ENCODE data around the gene ROBO1.

Gene ROBO1

DNA sequence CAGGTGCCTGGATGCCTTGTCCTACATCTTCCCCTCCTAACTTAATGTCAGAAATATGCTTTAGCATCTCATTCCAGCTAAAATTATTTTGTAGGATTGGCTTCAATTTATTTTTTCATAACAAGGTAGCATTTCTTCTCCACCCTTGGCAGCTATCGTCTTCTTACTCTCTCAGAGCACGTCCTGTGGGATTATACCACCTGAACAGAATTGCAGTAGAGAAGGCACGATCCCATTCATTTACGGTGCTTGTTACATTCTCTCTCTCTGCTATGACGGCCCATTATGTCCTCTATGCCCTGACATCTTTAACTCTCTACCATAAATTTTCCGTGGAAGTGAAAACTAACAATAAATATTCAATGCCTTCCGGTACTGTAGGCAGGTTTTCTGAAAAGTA is 103.3 kb downstream of the ROBO1 start:
- DNase-seq = no peak

DNA sequence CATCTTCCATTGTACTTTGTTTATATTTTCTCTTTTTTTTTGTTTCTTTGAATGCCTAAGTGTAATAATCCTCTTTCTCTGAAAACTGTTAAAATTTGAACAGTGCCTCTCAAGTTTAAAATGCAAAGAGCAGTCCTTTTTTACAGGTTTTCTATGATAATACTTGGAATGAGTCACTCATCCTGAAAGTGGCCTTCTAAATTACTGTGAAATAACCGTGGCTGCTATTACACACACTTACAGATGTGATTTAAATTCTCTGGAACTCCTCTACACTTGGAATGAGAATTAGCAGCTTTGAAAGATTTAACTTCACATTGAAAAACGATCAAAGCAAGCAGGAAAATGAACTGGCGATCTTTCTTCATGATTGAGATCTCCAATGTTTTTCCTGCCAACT is 105.9 kb downstream of the ROBO1 start:
- DNase-seq = no peak

DNA sequence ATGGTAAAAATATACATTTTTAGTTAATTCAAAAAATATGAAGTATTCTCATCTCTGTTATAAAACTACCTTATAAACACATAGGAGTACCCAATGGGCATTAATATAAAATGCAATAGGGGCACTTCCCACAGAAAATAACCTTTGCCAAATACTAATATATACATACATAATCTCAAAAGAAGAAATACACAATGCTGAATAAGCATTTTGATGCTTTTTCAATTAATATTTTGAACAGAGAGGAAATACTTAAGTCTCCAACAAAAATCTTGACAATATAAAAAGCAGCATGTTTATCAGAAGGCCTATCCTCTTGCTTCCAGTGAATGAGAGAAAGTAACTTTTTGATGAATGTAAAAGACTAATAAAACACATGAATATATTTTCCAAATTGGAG is 110.7 kb downstream of the ROBO1 start:
- DNase-seq = no peak

DNA sequence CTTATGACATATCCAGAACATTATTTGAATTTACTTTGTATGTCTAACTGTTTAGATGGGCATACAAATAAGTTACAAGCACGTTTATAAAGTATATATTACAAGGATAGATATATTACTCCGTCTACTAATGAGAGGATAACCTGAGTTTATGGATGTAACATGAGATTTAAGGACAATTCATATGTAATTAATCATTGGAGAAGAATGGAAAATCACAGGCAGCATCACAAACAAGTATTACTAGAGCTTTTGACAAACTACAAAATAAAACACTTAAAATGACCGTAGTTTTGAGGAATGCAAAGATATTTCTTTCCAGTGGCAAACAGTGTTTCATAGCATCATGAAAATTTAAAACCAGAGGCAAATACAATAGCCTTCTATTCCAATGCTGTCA is 113.8 kb downstream of the ROBO1 start:
- no peak for DNase-seq

DNA sequence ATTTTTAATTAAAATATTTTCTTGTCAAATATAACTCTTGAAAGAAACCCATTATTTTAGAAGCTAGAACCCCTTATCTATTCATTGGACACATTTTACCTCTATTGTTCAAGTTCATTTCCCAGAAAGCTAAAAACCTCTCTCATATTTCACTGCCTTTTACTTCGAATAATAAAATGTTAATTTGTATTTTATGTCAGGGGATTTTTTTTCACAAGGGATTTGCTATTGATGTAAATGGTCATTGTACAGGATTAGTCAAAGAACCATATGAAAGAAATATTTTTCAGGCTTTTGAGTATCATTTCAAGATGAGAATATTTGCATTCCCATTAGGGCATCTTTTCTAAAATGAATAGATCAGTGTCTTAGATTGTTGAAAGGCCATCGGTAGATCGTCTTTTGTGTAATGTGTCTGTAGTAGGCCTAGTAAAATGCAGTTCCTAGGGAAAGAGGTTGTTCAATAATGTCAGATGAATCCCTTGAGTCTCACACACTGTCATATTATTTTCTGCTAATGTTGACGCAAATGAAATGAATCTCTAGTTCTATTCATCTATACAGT is 114.5 kb downstream of the ROBO1 start:
- DNase-seq = no peak

DNA sequence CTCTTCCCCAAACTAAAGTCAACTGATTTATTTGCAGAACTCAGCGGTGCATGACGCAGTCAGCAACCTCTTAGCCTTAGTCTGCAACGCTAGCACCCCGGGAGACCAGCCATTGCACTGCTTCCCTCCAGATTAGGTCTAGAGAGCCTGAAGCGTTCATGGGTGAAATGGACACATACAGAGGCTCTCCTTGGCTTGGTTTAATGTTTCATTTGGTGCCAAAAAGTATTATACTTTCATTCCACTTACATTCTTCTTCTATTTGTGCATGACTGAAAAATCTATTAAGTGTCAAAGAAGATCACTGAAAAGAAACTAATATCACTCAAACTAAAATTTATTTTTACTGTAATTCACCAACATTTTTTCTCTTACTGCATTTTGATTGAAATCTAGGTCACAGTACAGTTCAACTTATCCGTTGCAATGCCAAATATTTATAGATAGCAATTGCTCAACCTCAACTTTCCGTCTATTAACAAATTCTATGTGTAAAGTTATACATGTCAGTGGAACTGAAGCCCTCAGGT is 116.2 kb downstream of the ROBO1 start:
- DNase-seq = peak; percentile 24 to 77

DNA sequence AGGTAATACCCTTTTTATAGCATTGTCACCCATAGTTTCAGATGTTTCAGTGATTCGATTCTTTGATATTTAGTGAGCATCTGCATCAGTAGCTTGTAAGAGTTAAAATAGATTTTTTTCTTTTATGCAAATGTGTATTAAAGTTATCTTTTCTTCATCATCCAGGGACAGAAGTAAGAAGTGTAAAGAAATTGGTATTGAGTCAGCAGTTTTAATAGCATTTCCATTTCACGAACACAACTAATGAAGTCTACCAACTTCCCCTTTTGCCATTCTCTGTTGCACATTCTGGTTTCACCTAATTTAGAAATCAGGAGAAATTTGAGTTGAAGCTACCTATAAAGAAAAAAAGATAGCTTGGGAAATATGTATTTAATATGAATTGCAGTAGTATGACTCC is 127.9 kb downstream of the ROBO1 start:
- DNase-seq = no peak

DNA sequence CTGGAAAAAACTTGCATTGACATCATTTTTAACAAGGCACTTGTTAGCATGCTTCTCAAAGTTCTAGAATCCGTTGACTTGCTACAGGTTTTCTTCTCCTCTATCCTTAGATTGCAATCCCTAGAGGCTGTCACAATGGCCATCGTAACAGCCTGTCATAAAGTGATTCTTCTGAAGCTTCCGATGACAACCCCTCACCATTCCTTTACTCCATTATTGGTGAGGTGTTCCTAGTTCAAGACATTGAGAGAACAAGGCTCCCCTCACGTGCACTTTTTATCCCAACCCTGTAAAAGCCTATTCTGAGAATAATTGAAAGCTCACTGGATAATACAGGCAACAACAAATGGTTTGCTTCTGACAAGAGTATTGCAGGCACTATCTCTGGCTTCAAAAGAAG is 131.4 kb downstream of the ROBO1 start:
- no peak for DNase-seq

DNA sequence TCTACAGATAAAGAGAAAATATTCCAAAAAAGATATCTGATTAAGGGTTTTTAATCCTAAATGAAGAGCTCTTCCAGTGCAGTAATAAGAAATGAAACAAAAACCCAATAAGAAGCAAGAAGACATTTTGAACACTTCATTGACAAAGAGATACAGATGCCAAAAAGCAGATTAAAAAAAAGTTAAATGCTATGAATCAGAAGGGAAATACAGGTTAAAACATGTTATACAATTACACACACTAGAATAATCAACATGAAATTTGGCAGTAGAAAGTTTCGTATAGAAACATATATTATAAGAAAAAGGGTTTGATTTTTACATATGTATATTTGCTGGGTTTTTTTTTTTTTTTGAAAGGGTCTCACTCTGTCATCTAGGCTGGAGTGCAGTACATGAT is 135.0 kb downstream of the ROBO1 start:
- no peak for DNase-seq

DNA sequence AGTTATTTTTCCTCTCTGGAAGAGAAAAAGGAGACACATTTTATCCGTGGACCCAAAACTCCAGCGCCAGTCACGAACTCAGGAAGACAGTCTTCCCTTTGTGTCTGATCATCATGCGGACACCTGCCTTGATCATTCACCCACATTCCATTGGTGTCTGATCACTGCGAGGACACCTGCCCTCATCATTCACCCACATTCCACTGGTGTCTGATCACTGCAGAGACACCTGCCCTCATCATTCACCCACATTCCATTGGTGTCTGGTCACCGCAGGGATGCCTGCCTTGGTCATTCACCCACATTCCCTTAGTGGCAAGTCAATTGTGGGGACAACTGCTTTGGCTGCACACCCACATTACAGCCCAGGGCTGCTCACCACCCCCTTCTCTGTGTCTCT is 148.9 kb downstream of the ROBO1 start:
- DNase-seq = no peak

DNA sequence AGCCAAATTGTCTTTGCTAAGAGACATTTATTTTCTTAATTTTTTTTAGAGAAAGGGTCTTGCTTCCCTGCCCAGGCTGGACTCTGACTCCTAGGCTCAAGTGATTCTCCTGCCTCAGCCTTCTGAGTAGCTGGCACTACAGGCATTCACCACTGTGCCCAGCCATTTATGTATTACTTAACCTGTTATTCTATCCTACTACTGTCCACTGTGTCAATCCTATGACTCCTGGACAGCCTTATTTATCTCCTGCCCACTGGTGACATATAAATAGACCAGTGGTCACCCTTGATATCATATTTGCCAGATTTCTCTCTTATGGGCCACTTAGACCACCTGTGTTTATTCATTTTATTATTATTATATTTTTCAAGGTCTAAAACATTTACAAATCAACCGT is 161.4 kb downstream of the ROBO1 start:
- no peak for DNase-seq

DNA sequence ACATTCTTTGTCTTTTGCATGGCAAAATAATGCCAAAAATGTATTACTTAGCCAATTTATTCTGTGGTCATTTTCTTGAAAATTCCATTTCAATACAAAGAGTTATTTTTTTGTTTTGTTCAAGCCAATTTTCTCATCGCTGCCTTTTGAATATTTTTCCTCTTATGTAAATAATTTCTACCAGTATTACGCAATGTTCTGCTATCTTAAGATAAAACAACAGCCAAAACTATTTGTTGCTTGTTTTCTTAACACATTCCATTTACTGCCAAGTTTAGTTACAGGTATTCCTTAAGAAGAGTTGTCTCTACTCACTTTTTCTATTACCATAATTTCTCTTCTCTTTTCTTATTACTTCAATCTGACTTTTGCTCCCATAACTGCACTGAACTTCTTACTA is 163.1 kb downstream of the ROBO1 start:
- DNase-seq = no peak

DNA sequence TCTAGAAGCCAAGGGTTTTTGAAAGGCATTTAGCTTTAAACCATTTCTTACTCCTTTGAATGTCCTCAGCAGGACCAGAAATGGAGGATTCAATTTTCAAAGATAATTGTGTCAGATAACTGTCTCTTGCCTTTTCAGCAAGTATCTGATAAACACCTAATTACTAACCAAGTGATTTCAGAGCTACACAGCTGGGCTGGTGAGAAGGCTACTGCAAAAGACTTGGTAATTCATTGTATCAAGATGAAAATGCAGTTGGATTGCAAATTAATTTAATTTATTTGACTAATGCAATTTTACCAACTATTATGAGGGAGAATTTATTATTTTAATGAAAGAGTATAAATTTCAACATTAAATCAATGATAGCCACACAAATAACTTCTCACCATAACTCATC is 165.4 kb downstream of the ROBO1 start:
- DNase-seq = no peak

DNA sequence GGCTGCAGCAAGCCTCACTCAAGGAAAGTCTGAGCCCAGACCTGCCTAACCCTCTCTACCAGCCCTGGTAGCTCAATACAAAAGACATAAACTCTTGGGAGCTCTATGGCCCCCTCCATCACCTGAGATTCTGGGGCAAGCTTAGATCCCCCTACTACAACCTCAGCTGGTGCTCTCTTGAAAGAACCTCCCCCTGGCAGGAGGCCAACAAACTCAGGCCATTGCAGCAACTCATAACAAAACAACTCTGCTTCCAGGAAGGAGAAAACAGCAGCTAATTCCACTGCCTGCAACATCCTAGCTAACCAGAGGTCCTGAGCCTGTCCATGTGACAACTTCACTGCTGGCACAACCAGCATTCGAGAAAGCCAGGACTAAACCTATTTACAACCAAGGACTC is 169.2 kb downstream of the ROBO1 start:
- peak in 1 of 2 experiments; percentile 26 for DNase-seq

DNA sequence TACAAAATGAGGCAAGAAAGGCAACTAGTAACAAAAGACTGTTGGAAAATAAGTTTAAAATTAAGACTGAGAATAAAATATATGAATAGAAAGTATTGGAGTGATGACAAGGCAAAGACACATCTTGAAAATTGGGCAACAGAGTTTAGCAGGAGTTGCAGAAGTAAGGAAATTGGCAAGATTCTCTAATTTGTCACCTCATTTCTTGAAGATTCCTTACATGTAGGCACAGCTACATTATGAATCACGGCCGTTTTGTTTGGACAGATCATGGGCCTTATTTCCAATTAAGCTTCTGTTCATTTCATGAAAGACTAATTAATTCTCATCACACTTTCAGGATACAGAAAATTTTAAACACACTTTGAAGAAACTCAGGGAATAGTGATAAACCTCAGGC is 170.1 kb downstream of the ROBO1 start:
- DNase-seq = no peak

DNA sequence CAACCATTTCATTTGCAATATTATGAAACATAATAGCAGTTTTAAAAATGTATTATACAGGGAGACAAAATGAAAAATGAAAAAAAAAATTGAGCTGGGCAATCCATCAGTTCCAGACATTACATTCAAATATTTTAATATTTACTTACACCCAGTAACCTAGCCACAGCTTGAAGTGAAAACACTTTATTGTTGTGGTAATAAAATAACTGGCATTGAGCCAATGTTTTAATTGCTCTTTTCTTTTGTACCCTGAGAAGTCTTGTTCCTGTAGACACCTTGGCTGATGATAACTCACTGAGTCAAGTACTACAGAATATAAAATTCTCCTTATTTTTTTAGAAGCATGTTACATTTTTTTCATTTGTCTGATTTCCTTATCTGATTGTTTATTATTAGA is 180.6 kb downstream of the ROBO1 start:
- peak; percentile 1 to 14 for DNase-seq

DNA sequence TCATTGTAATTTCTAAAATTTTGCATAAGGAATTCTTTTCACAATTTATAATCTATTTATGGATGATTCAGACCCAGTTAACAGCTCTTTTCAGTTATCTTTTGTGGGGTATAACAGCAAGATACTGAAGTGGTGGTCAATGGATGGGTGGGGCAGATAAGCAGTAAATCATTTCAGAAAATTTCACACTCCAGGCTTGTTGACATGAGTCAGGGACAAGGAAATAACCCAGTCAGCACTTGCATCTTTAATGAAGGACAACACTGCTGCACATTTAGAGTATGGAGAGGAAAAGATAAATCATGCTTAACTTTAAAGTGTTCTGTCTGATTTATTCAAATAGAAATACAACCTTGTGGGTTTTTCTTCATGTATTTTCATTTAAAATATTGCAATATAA is 181.6 kb downstream of the ROBO1 start:
- DNase-seq = no peak

DNA sequence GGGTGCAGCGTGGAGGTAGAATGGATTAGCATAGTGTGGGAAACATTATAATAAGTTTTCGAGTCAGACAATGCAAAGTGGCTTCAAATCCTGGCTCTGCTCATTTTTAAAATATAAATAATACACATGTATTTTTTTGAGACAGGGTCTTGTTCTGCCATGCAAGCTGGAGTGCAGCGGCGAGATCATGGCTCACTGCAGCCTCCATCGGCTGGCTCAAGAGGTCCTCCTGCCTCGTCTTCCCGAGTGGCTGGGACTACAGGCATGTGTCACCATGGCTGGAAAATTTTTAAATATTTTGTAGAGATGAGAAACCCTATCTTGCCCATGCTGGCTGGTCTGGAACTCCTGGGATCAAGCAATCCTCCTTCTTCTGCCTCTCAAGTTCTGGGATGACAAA is 194.9 kb downstream of the ROBO1 start:
- no peak for DNase-seq

DNA sequence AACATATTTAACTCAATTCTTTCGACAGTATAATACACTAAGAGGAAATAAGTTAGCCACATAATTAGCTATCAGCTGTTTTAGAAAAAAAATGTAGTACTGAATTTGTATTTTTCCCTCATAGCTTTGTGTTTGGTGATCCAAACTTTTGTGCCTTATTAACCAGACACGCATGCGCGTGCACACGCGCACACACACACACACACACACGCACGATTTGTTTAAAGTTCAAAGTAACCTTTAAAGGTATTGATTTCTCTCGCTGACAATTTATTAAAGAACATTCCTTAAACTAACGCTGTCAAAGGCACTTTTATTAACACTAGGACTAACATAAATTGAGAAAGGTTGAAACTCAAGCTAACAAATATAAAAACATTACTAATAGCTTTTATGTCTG is 198.9 kb downstream of the ROBO1 start:
- DNase-seq = no peak

DNA sequence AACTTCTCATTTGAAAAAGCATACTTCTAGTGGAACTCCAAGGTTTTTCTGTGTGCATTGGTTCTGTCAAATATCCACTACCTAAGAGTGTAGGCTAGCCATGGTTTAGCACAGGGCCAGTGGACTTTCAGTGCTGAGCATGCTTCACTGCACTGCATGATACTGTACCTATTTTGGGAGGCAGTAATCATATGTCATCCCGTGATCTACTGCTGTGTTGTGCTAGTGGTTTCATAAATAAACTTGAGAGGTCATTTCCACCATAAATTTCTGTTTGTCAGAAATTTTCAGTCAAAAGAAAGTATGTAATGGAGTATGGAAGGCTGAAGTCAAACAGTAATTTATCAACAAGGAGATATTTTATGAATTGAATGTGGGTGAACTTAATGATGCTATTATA is 203.6 kb downstream of the ROBO1 start:
- DNase-seq = no peak

DNA sequence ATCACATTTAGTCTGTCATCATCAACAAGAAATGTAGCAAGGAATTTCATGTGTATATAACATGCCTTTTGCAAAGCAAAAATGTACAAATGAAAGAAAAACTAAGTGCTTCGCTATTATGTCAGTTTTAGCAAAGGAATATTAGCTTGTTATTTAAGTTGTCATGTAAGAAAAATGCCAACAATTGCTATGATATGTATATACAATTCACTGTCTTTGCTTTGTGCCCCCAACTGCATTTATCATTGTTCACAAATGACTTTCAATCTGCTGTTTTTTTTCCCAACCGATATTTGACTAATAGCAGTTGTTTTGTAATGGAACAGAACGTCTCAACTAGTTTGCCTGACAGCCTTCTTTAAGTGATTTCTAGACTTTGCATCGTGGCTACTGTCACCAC is 207.1 kb downstream of the ROBO1 start:
- no peak for DNase-seq

DNA sequence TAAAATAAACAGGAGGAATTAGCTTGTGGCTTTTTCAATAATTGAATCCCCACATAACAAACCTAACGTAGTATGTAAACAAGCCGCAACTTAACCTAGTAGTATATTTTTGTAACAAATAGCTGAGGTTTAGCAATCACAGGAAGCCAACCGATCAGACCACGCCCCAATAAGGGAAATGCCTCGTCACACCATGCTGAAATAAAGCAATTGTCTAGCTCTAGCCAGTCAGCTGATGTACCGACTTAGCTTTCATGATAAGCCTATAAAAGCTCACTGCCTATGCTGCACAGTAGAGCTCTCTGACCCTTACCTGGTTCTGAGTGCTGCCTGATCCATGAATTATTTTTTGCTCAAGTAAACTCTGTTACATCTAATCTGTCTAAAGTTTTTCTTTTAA is 208.9 kb downstream of the ROBO1 start:
- no peak for DNase-seq

DNA sequence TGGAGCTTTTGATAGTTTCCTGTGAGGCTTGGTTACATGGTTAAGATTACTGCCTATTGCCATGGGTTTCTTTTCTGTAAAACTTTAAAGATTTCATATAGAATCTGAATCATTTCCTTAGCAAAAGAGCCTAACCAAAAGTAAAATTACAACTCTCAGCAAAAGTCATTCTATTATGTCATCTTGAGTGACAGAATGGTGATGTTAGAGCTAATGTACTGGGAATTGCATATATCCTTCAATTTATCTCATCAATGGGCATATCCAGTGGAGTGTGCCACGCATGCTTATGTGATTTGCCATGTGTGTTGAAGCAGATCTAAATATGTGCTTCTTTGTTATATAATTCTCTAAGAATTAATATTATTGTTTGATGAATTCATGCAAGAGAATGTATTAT is 212.1 kb downstream of the ROBO1 start:
- DNase-seq = no peak

DNA sequence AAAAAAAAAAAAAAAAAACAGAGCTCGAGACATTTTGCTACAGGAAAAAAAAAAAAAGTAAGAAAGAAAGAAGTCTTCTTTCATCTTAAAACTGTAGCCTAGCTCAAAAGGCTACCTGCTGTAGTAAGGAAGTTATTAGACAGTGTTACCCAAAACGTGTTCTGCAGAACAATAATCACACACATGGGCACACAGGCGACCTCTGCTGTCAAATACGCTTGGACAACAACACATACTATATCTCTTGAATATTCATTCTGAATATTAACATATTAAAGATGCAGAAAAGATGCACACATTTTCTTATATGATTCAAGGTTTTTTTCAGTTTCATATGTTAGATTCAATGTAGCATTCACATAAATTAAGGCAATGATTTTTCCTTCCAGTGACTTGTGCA is 215.8 kb downstream of the ROBO1 start:
- DNase-seq = no peak

DNA sequence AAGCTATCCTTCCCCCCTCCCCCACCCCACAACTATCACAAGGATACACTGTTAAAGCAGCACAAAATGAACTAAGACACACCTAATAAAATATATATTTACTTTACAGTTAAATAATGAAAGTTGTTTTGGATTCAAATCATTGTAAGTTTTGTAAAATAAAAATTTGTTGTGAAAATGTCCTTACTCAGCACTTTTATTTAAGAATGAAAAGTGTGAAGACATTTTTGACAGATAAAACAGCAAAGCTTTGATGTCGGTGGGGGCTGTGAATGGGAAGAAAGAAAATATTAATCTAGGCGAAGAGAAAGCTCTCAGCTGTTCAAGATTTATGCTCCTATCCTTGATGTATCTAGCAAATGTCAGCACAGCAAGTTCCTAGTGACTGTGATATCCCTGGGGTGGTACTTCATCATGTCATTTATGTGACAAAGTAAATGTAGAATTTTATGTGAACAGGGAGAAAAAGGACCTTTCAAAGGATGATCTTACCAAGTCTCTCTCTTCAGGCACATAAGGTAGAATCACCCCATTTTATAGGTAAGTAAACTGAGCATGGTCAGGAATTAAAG is 216.4 kb downstream of the ROBO1 start:
- DNase-seq = no peak

All from NCI-H2081 (cell line).